ENCODE results near the gene ATP2C2.
"Not testable (repeated sequence)": the region's sequence is repeated elsewhere in the genome, so short reads cannot be mapped to it uniquely, and the experiment has no call there.

- not testable (repeated sequence) for TF ChIP-seq POLR2A, POLR2AphosphoS5, TAF1 (IDR thresholded peaks at IDR 0.05; ENCODE audit: low read depth, low read length)
Observed at GRCh38 chr16:84399912-84400311, 31.6 kb downstream of the ATP2C2 start.
